GM18499 (cell line): ENCODE measurements around the gene PDLIM4.

Source experiments
- ATAC-seq: cut with Tn5 transposase; IDR thresholded peaks from one replicate; pipeline ENCODE4 v1.9.1; 2021; ENCODE audit warnings: moderate number of reproducible peaks; ENCODE audit not compliant: insufficient read depth, unreplicated experiment

PDLIM4 gene

DNA sequence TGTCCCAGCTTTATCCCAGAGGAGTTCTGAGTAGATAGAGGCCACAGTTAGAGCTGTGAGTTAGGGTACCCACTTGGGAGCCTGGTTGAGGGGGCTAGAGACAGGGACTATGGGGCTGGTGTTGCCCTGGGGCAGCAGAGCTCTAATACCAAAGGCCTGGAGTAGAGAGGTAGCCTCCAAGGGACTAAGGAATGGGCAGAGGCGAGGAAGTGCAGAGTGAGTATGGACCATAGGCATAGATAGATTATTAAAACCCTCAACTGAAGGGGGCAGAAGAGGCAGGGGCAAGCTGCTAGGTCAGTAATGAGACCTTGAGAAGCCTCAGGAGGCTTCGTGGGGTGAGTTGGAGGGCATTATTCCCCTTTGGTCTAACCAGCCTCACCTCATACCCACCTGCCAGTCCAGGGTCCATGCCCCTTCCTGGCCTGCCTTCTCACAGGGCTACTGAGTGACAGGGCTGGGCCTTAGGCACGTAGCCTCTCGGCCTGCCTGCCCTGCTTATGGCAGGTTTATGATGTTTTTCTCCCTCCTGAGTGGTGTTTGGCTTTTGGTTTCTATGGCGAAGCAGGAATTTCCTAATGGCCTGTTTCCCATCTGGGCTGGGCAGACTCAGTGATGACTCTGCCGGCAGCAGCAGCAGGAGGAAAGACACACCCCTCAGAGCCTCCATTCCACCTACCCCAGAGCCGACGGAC, 8.0 kb downstream of the PDLIM4 start:
- no peak for ATAC-seq

DNA sequence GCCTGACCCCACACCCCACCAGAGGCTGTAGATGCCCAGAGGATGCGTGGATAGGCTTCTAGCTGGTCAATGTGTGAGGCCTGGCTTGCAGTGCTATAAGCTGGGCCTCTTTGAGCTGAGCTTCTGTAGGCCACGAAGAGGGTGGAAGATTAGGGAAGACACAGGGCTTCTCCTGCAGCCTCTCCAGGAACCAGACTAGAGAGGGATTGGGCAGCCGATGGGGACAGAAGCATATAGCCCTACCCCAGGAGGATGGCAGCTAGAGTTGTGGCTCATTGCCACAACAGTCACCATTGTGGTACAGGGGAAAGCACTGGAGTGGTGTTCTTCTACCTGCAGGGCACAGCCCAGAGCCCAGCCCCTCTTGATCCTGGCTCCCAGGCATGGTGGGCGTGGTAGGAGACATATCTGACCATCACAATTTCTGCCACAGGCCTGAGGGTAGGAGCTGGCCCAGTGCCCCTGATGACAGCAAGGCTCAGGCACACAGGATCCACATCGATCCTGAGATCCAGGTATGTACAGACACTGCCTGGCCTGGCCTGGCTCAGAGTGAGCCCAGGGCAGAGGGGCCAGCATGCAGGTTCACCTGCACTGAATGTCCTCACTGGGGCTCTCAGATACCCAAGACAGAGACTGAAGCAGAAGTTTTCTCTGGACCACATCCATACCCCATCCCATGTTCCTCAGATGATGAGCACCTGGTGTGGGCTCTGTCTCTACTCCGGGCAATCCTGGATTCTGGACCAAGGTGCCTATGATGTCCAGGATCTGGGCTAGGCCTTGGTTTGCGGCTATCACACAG, 8.7 kb downstream of the PDLIM4 start:
- ATAC-seq: no peak

DNA sequence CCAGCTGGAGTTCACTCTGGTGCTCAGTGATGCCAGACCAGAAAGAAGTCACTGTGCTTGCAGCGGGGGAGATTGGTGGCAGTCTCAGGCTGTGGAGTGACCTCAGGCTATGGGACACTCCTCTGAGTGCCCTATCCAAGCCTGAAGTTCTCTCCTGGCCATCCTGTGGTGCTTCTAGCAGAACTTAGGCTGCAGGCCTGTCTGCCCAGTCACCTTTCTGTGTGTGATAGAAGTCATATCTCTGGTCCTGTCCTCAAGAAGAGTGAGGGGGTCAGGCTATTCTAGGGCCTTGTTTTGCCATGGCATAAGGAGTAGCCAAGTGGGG, 9.3 kb downstream of the PDLIM4 start:
- no peak for ATAC-seq

DNA sequence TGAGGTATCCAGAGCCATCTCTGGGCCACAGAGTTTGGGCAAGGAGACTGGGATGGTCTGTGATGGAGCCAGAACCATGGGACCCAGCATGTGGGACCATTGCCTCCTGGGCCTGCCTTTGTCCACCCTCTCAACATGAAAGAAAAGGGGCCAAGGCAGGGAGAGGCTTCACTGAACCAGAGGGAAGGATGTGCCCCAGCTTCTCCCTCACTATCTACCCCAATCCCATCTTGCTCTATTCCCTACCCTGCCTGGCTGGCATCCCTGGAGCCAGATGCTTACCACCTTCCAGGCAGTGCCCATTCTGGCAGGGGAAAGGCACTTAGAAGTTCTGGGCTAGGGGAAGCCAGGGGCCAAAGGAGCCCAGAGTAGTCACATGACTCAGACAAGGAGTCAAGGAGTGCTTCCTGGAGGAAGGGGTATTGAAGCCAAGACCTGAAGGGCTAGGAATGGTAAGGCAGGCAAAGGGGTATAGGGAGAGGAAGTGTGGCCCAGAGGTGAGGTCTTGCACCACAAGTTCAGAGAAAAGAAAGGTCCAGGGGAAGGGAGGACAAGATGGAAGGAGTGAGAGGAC, 9.8 kb downstream of the PDLIM4 start:
- no peak for ATAC-seq

DNA sequence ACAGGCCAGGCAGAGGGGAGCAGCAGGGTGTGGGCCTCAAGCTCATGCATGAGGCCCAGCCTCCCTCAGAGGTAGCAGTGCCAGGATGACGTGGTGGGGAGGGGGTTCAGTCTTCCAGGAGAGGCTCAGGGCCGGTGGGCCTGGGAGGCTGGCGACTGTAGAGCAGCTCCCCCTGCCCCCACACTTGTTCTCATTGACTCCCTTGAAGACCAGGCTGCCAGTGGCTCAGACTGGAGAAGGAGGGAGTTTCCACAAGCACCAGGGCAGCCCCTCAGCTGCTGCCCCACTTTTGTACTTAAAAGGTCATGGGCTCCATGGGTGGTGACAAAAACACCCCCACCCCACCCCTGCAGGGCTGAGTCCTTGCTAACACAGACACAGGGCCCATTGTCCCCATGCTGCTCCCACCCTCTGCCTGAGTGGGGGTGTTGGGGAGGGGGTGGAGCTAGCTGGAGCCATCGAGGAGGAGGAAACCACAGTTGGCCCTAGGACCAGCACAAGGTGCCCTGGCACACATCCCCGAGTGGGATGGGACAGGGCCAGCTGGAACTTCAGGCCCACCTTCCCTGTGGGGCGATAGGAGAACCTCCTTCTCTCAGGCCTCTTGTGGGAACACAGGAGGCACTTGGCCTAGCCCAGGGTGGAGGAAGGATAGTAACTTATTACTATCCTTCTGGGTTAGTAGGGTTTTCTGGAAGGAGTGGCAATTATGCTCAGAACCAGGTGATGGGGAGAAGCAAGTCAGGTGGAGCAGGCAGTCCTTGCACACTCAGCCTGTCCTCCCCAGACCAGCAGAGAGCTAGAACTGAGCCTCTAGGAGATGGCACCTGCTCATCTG, 10.7 kb downstream of the PDLIM4 start:
- ATAC-seq: no peak

DNA sequence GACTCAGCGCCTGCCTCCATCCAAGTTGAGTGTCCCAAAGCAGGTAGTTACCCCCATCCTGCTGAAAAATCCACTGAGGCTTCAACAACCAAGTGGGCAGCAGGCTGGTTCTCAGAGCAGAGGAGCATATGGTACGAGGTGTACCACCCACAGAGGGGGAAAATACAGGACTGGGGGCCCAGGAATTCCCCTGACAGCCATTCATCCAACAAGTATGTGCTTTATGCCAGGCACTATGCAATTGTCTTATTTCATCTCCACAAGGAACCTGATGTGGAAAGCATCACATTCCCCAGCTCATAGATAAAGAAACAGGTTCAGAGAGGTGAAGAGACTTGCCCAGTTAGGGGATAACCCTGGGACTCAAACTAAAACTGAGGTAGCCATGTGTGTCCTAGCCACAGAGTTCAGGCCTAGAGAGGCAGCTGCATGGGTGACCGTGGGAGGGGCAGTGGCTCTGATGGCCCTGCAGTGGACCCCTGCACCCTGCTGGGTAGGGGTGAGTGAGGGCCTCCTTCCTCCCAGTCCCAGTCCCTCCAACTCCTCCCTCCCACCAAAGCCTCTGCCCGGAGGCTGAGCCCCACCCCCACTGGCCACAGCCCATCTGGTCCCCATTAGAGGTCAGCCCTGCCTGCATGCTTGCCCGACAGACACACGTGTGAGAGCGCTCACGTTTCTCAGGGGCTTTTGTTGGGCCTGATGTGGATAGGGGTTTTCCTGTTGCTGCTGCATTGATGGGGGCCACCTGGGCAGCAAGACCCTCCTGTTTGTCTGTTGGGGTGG, 11.5 kb downstream of the PDLIM4 start:
- ATAC-seq: peak; percentile 51

DNA sequence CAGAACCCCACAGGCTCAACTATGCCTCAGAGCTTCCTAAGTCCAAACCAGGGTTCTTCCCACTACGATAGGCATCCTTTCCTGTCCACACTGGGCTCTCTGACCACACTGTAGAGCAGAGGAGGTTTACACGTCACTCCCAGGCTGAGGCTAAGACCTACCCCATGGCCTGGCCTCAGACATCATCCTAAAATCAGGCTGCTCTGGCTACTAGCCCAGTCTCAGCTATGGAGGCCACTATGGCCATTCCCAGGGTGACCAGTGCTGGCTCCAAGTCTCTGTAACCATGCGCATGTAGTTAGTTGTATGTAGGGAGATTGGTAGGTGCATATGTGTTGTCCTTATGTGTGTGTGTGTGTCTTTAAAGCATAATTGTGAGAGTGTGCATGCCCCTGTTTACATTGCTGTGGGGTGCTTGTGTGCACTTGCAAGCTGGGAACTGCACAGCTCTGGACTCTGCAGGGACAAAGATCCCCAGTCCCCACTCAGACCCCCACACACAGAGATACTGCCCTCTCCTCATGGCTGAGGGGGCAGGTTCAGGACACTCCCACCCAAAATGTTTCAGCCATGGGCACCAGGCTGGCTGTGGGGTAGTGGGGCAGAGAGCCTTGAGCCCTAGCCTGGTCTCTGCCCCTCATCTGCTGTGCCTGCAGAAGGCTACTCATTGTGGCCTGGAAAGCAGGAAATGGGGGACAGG, 12.3 kb downstream of the PDLIM4 start:
- no peak for ATAC-seq

DNA sequence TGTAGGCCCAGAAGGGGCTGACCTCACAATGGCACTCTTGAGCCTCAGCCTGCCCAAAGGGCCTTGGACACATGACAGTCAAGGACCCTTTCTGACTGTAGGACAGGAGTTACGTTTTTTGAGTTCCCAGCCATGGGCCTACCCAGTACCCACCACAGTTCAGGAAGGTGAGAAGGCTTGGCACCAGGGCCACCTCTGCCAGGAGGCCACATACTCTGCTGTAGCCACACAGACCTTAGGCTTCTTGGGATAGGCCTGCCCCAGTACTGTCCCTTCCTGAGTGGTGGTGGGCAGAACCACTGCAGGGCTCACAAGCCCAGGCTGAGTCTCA, 12.8 kb downstream of the PDLIM4 start:
- ATAC-seq: no peak

DNA sequence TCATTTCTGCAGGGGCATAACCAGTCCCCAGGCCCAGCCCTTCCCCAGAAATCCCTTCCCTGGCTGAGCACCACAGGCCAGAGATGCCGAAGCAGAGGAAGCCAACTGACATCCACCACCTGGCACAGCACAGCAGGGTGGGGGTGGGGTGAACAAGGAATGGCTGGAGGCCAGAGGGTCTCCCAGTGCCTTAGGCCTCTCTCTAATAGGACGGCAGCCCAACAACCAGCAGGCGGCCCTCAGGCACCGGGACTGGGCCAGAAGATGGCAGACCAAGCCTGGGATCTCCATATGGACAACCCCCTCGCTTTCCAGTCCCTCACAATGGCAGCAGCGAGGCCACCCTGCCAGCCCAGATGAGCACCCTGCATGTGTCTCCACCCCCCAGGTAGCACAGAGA, 13.2 kb downstream of the PDLIM4 start:
- ATAC-seq: no peak

DNA sequence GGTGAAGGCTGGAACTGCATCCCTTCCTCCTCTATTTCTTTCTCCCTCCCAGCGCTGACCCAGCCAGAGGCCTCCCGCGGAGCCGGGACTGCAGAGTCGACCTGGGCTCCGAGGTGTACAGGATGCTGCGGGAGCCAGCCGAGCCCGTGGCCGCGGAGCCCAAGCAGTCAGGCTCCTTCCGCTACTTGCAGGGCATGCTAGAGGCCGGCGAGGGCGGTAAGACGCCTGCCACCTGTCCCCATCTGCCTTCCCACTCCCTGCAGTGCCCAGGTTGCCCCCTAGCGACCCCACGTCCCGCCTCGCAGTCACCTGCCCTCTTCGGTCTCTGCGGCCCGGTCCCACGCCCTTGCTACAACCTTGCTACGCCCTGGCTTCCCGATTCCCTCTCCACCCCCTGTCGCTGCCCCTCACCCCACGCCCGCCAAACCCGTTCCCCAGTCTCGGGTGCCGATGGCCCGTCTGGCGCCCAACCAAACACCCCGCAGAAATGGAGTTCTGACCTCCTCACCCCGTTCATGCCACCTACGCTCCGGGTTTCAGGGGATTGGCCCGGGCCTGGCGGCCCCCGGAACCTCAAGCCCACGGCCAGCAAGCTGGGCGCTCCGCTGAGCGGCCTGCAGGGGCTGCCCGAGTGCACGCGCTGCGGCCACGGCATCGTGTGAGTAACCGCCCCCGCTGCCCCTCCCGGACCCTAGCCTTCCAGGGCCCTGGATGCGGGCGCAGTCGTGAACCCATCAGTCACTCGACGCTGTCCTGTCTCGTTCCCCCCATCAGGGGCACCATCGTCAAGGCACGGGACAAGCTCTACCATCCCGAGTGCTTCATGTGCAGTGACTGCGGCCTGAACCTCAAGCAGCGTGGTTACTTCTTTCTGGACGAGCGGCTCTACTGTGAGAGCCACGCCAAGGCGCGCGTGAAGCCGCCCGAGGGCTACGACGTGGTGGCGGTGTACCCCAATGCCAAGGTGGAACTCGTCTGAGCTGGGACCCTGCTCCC, 14.1 kb downstream of the PDLIM4 start:
- no peak for ATAC-seq

DNA sequence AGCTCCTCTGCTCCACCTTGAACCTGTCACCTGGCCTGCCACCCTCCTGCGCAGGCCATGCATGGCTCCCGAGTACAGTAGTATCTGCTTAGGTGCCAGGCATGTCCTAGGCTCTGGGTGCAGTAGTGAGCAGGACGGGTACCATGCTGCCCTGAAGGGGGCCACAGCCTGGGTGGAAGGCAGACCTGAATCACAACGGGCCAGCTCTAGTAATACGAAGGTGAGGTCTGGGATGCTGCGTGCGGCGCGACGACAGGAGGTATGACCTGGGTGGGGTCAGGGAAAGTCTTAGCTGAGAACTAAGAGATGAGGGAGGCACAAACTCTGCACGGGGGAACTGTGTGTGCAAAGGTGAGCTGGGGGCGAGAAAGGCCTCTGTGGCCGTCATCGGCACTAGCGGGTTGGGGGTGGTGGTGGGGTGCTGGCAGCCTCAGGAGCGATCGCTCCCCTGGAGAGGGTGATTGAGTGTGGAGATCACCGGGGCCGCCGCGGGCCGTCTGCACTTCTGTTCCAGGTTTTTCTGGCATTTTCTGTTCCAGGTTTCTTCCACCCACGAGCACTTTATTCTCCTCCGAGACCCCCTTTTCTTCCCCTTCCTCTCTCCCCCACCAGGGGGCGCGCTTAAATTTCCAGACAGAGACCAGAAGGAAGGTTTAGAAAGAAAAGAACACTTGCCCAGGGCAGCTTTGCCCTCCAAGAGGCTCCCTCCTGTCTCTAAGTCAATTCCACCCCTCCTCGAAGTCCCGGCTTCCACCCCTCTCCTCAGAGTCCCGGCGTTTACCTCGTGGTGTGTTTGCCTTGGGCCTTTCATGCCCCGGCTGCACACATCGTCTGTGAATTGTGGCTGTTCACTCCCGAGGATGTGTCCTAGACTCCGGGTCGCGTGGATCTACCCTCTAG, 15.1 kb downstream of the PDLIM4 start:
- ATAC-seq: no peak

DNA sequence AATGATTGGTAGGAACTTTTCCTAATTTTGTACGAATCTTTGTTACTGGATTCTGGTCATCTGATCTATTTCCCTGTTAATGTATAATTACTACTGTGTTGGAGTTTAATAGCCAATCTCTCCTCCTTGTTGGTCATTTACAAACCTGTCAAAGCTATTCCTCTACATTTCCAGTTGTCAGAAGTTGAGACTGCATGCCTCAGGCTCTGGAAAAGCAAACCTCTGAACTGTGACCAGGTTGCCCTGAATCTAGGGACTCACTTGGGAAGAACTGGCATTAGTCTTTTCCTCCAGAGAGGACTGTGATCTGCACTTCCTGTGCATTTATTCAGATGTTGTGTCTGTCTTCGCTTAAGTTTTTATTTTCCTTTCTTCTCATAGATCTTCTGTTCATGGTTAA, 16.1 kb downstream of the PDLIM4 start:
- ATAC-seq: no peak

DNA sequence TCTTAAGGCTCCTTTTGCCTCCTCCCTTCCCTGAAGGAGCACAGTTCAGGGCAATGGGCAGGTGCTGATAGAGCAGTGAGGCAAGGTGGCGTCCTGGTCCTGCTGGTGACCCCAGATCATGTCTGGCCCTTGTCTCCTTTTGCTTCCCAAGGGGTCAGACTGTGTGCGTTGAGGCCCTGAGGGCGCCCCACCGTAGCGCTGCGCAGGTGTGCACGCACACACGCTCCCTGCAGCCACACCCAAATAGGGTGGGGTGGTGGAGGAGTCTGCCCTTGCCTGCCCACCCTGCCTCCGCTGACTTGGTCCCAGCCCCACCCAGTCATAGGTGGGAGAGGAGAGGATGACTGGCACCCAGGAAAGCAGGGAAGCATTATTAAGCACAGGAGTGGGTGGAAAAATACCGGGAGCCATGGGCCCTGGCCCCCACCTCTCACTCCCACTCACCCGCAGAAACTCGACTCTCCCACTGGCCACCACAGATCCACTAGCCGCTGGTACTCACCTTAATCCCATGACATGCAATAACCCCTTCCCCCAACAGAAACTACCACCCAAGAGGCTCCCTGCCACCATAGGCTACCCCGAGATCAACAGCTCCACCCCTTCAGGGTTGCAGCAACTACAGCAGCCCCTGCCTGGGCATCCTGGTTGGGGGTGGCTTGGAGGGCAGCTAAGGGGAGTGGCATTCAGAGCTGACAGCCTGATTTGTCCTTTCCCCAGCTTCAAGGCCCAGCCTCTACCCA, 16.7 kb downstream of the PDLIM4 start:
- ATAC-seq: no peak

DNA sequence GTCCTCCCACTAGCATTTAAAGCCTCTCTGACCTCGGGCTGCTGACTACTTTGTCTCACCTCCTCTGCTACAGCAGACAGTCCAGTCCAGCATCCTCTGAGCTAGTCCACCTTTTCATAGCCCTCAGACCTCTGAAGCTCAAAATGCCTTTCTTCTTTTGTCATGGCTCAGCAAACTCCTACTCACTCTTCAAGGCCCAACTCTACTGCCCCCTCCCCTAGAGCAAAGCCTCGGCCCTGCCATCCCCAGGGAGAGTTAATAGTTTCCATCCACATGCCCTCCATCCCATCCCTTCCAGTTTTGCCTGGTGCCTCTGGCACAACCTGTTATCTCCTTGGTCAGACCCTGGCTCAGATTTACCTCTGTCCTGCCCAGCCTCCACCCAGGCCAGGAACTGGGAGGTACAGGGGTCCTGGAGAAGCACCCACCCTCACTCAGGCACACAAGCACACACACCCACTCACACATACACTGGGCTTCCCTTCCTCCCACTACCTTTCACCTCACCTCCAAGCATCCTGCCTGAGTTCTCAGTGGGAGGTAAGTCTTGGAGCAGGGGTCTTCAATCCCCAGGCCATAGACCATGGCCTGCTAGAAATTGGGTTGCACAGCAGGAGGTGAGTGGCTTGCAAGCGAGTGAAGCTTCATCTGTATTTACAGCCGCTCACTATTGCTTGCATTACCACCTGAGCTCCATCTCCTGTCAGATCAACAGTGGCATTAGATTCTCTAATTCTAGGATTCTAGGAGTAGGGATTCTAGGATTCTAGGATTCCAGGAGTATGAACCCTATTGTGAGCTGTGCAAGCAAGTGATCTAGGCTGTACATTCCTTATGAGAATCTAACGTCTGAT, 18.1 kb downstream of the PDLIM4 start:
- no peak for ATAC-seq

DNA sequence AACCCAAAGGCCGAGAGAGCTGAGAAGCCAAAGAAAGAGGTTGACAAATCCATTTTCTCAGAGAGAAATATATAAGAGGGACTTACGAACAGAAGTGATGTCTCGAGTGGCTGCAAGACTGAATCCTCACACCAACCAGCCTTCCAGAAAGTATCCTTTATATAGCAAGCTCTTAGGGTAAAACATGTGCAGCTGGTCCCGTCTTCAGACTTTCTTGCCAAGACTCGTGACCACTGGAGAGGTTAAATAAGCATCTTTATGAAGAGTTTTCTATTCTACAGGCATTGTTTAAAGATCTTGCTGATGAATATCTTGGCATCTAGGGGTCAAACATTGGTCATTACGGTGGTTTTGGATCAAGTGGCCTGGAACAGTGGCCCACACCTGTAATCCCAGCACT, 19.8 kb downstream of the PDLIM4 start:
- ATAC-seq: no peak
